Fibroblast of lung (primary cell): Measurements from ENCODE around the gene TTLL3. TPM values are rescaled to one million over a fixed set of nuclear protein-coding genes. Genes with fewer than 3 reads are reported as not detected.

Source experiments
- DNase-seq, 2 donors: peaks; one replicate each; pipeline versions ENCODE4 v3.0.0 to v3.0.0-alpha.2; 2010; ENCODE audit warnings: low read depth in 2 of 2
- H2AFZ ChIP-seq: 2 replicates; pipeline ENCODE4 v1.5.1; 2012; ENCODE audit warnings: low read length, control low read depth, inconsistent platforms
- H3K27ac ChIP-seq: 2 replicates; pipeline ENCODE4 v1.5.1; 2011; ENCODE audit warnings: low read length, control low read depth; ENCODE audit not compliant: insufficient read depth
- H3K27me3 ChIP-seq: 2 replicates; pipeline ENCODE4 v1.5.1; 2011; ENCODE audit warnings: mild to moderate bottlenecking, low read length; ENCODE audit not compliant: control insufficient read depth, insufficient read depth
- H3K36me3 ChIP-seq: 2 replicates; pipeline ENCODE4 v1.5.1; 2011; ENCODE audit warnings: low read length; ENCODE audit not compliant: control insufficient read depth, insufficient read depth
- H3K4me1 ChIP-seq: 2 replicates; pipeline ENCODE4 v1.5.1; 2011; ENCODE audit warnings: low read length; ENCODE audit not compliant: control insufficient read depth, insufficient read depth; ENCODE audit errors: extremely low read depth
- H3K4me2 ChIP-seq: 2 replicates; pipeline ENCODE4 v1.5.1; 2011; ENCODE audit warnings: low read length, control low read depth; ENCODE audit not compliant: insufficient read depth; ENCODE audit errors: extremely low read depth
- H3K4me3 ChIP-seq, 4 experiments: fragments of 200-600 bp in 1 of 4; sonication (generic) in 1 of 4; replicated peaks in 1 of 4; 2 replicates each; pipeline ENCODE4 v1.5.1; 2011 to 2016; ENCODE audit warnings: low read length in 4 of 4, low read depth in 3 of 4, mild to moderate bottlenecking in 3 of 4, control low read depth in 2 of 4, inconsistent platforms in 1 of 4, mixed read lengths in 1 of 4; ENCODE audit not compliant: insufficient read depth in 1 of 4; ENCODE audit errors: control extremely low read depth in 1 of 4
- H3K79me2 ChIP-seq: 2 replicates; pipeline ENCODE4 v1.5.1; 2012; ENCODE audit warnings: mild to moderate bottlenecking, low read length, inconsistent platforms; ENCODE audit not compliant: control insufficient read depth, insufficient read depth
- H3K9ac ChIP-seq: 2 replicates; pipeline ENCODE4 v1.5.1; 2011; ENCODE audit warnings: mild to moderate bottlenecking, low read length, control low read depth; ENCODE audit not compliant: insufficient read depth
- H3K9me3 ChIP-seq: 2 replicates; pipeline ENCODE4 v1.5.1; 2012; ENCODE audit warnings: low read depth, low read length; ENCODE audit not compliant: control insufficient read depth, insufficient read depth
- H4K20me1 ChIP-seq: 2 replicates; pipeline ENCODE4 v1.5.1; 2011; ENCODE audit warnings: low read length; ENCODE audit not compliant: control insufficient read depth, insufficient read depth; ENCODE audit errors: extremely low read depth
- CTCF ChIP-seq, 2 donors: IDR thresholded peaks in 1 of 2; conservative IDR thresholded peaks in 1 of 2; 1 replicate in 1 of 2; 2 replicates in 1 of 2; pipeline ENCODE4 v1.5.1; 2011 to 2012; ENCODE audit warnings: low read length in 2 of 2, control low read depth in 1 of 2, inconsistent platforms in 1 of 2, low read depth in 1 of 2, mild to moderate bottlenecking in 1 of 2
- EZH2 ChIP-seq: IDR thresholded peaks from 2 replicates; pipeline ENCODE4 v1.5.1; 2012; ENCODE audit warnings: low read length, control low read depth, mild to moderate bottlenecking; ENCODE audit errors: missing control alignments
- polyA plus RNA-seq, 2 donors: library from polyadenylated mRNA; depleted of rRNA in 1 of 2; stranded (reverse) in 1 of 2; unstranded in 1 of 2; fragments of >200 nt; gene quantifications; 2 replicates each; pipeline ENCODE4 v1.2.1, GENCODE V29; 2011 to 2012; ENCODE audit warnings: missing spikeins in 1 of 2
- total RNA-seq: library from RNA; depleted of rRNA; stranded (reverse); fragments of >200 nt; gene quantifications from 2 replicates; pipeline ENCODE4 v1.2.1, GENCODE V29; 2014

The TTLL3 gene
- total and polyA plus RNA-seq, 2 donors (not counting 1 experiment from before 2014, with no cell fraction given), result 14.9 to 16.1 TPM

- H3K27me3 ChIP-seq, result no peaks in the 10 kb centered on the region
- H3K4me2 ChIP-seq, result no peak overlapping the region
- peaks cover 27% of the 10 kb centered on the region for H3K36me3 ChIP-seq
- no peaks in the 10 kb centered on the region for H3K4me1 ChIP-seq
- no peak for TF ChIP-seq EZH2
- peak; percentile 33 to 52 for TF ChIP-seq CTCF (conservative IDR thresholded peaks at IDR 0.05 in 1 of 2, IDR thresholded peaks at IDR 0.05 in 1 of 2; ENCODE audit: low read depth in 1 of 2, low read length in 2 of 2)
- peaks cover 6% of the 10 kb centered on the region for H3K79me2 ChIP-seq
- no peak overlapping the region for H3K4me3 ChIP-seq
- H3K27ac ChIP-seq, result no peak overlapping the region
- no peaks in the 10 kb centered on the region for H4K20me1 ChIP-seq
- H2AFZ ChIP-seq, result no peak overlapping the region
- no peaks in the 10 kb centered on the region for H3K9me3 ChIP-seq
- H3K9ac ChIP-seq, result no peak overlapping the region
- no peak for DNase-seq
Measured at GRCh38 chr3:9786825-9787669, 23.0 kb upstream of the TTLL3 start.

GRCh38 chr3:9787714-9788113 lies 22.3 kb upstream of the TTLL3 start:
- Histone ChIP-seq H3K27ac (no peak overlapping the region), H3K27me3 (no peaks in the 10 kb centered on the region), H3K4me2 (no peak overlapping the region), H3K9ac (no peak overlapping the region), H3K4me3 (no peak overlapping the region), H2AFZ (no peak overlapping the region), H3K36me3 (peaks cover 25% of the 10 kb centered on the region), H3K9me3 (no peaks in the 10 kb centered on the region), H3K4me1 (no peaks in the 10 kb centered on the region), H4K20me1 (no peaks in the 10 kb centered on the region), H3K79me2 (peaks cover 6% of the 10 kb centered on the region)
- no peak for TF ChIP-seq EZH2
- TF ChIP-seq CTCF (conservative IDR thresholded peaks at IDR 0.05 in 1 of 2, IDR thresholded peaks at IDR 0.05 in 1 of 2; ENCODE audit: low read depth in 1 of 2, low read length in 2 of 2), result no peak
- peak in 1 of 2 donors; percentile 55 for DNase-seq

- peaks cover 22% of the 10 kb centered on the region for H3K36me3 ChIP-seq
- H3K4me3 ChIP-seq, result peak overlapping the region in 1 of 4 experiments; percentile 97
- no peak for DNase-seq
- H4K20me1 ChIP-seq, result no peaks in the 10 kb centered on the region
- no peak overlapping the region for H2AFZ ChIP-seq
- no peaks in the 10 kb centered on the region for H3K27me3 ChIP-seq
- H3K9me3 ChIP-seq, result no peaks in the 10 kb centered on the region
- peaks cover 37% of the 10 kb centered on the region for H3K79me2 ChIP-seq
- TF ChIP-seq EZH2, result no peak
- TF ChIP-seq CTCF (conservative IDR thresholded peaks at IDR 0.05 in 1 of 2, IDR thresholded peaks at IDR 0.05 in 1 of 2; ENCODE audit: low read depth in 1 of 2, low read length in 2 of 2), result no peak
- H3K4me2 ChIP-seq, result peak overlapping the region; percentile 86
- H3K4me1 ChIP-seq, result peaks cover 3% of the 10 kb centered on the region
- H3K9ac ChIP-seq, result no peak overlapping the region
- no peak overlapping the region for H3K27ac ChIP-seq
Measured at GRCh38 chr3:9791127-9791526, 18.9 kb upstream of the TTLL3 start.
